ENCODE data around the gene MRTFB.

- TF ChIP-seq, protein P1, sequence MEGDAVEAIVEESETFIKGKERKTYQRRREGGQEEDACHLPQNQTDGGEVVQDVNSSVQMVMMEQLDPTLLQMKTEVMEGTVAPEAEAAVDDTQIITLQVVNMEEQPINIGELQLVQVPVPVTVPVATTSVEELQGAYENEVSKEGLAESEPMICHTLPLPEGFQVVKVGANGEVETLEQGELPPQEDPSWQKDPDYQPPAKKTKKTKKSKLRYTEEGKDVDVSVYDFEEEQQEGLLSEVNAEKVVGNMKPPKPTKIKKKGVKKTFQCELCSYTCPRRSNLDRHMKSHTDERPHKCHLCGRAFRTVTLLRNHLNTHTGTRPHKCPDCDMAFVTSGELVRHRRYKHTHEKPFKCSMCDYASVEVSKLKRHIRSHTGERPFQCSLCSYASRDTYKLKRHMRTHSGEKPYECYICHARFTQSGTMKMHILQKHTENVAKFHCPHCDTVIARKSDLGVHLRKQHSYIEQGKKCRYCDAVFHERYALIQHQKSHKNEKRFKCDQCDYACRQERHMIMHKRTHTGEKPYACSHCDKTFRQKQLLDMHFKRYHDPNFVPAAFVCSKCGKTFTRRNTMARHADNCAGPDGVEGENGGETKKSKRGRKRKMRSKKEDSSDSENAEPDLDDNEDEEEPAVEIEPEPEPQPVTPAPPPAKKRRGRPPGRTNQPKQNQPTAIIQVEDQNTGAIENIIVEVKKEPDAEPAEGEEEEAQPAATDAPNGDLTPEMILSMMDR (conservative IDR thresholded peaks at IDR 0.05; ENCODE audit: low read depth, low read length) = no peak
- TF ChIP-seq EZH2 (IDR thresholded peaks at IDR 0.05; ENCODE audit: borderline replicate concordance, low read depth, low read length, poor library complexity, severe bottlenecking) = no peak
Measured at GRCh38 chr16:14056970-14057369, 14.1 kb upstream of the MRTFB start.
